ENCODE results near the gene TUB. TPM values are rescaled to one million over a fixed set of nuclear protein-coding genes. Genes with fewer than 3 reads are reported as not detected.

Gene TUB
- total and polyA plus RNA-seq, 2 of the 8 experiments (the other 6 are each of a cell fraction or from before 2014, with no cell fraction given): 15.3 to 31.3 TPM

GRCh38 chr11:8071616-8072581 lies 9.1 kb upstream of the TUB start:
- H3K36me3 ChIP-seq (ENCODE audit: control insufficient read depth in 2 of 4, insufficient read depth in 4 of 4, low read length in 3 of 4): no peaks in the 10 kb centered on the region
- no peak overlapping the region for H3K56ac ChIP-seq (replicated peaks; ENCODE audit: insufficient read length, low read depth, low read length)
- peak overlapping the region; percentile 34 to 52 for H3K4me2 ChIP-seq (ENCODE audit: insufficient read depth in 1 of 2, low read depth in 2 of 2, low read length in 2 of 2)
- H4K8ac ChIP-seq (ENCODE audit: extremely low read depth, insufficient read depth, low read length): no peak overlapping the region
- H3K27ac ChIP-seq (ENCODE audit: low read depth, low read length): no peak overlapping the region
- H3K9ac ChIP-seq (replicated peaks in 1 of 4; ENCODE audit: extremely low read depth in 1 of 4, low read depth in 3 of 4, low read length in 3 of 4): no peak overlapping the region
- H2AK5ac ChIP-seq (ENCODE audit: low read depth, low read length): no peak overlapping the region
- no peak overlapping the region for H3K4ac ChIP-seq (replicated peaks; ENCODE audit: insufficient read length, low read depth, low read length)
- H3K23ac ChIP-seq (ENCODE audit: insufficient read length): no peak overlapping the region
- POLR2A ChIA-PET (ENCODE audit: partially characterized antibody): interaction anchor here (0.8 to 2.1 kb wide), 4 partner anchors 9 to 83 kb away, joined by 3 to 4 read pairs (median 4); partner anchors contain the start of gene TUB
- no peak overlapping the region for H2BK120ac ChIP-seq (replicated peaks; ENCODE audit: low read depth, low read length)
- no peak overlapping the region; a peak in 1 of 8 replicates for H3K4me3 ChIP-seq (ENCODE audit: extremely low read depth in 1 of 4, insufficient read depth in 2 of 4, low read depth in 3 of 4, low read length in 4 of 4)
- H2BK12ac ChIP-seq (ENCODE audit: low read depth, low read length): peak overlapping the region; percentile 22; the same call in 1 of the 2 replicates
- no peaks in the 10 kb centered on the region for H4K20me1 ChIP-seq (replicated peaks in 1 of 2; ENCODE audit: control insufficient read depth in 1 of 2, insufficient read depth in 2 of 2, low read length in 2 of 2)
- no peak overlapping the region for H4K5ac ChIP-seq (ENCODE audit: insufficient read length, low read depth, low read length)
- TF ChIP-seq JUND (IDR thresholded peaks at IDR 0.05; ENCODE audit: low read length): no peak
- TF ChIP-seq CHD2 (IDR thresholded peaks at IDR 0.05; ENCODE audit: low read length): no peak
- TF ChIP-seq CHD1 (IDR thresholded peaks at IDR 0.05; ENCODE audit: low read depth, low read length): no peak
- TF ChIP-seq NANOG (IDR thresholded peaks at IDR 0.05; ENCODE audit: insufficient read depth, low read depth, low read length, poor library complexity, severe bottlenecking): peak; percentile 92
- TF ChIP-seq SP2 (IDR thresholded peaks at IDR 0.05; ENCODE audit: low read length): no peak
- TF ChIP-seq EZH2 (IDR thresholded peaks at IDR 0.05; ENCODE audit: low read depth, low read length, severe bottlenecking): no peak
- no peak for TF ChIP-seq RXRA (IDR thresholded peaks at IDR 0.05; ENCODE audit: insufficient read depth, low read depth, low read length)
- TF ChIP-seq CBX5 (IDR thresholded peaks at IDR 0.05; ENCODE audit: low read depth, low read length): no peak
- peaks cover 2 to 17% (median 7%) of the 10 kb centered on the region in 4 experiments for H3K4me1 ChIP-seq (replicated peaks in 1 of 4; ENCODE audit: control insufficient read depth in 3 of 4, insufficient read depth in 4 of 4, low read length in 3 of 4)
- peak overlapping the region; percentile 17; the same call in 1 of the 2 replicates for H2BK5ac ChIP-seq (ENCODE audit: low read depth, low read length)
- FAIRE-seq (no peak), DNase-seq (ENCODE audit: low read depth in 1 of 2, low spot score in 2 of 2) (no peak)
- H3K9me3 ChIP-seq (ENCODE audit: insufficient read depth in 2 of 2, low read depth in 1 of 2, low read length in 1 of 2): no peaks in the 10 kb centered on the region
- 58% methylated on average over 16 of the region's 18 CpGs; no CpG with 5 or more reads in 1 of the 2 experiments for WGBS, 2 experiments (ENCODE audit: extremely low coverage in 1 of 2, insufficient coverage in 1 of 2, insufficient read length in 1 of 2, insufficient replicate concordance in 2 of 2, low coverage in 1 of 2, low lambda C conversion rate in 2 of 2, missing lambda C conversion rate in 1 of 2)
- H2AFZ ChIP-seq (ENCODE audit: low read length): no peak overlapping the region
- H2BK15ac ChIP-seq (ENCODE audit: low read length): peak overlapping the region; percentile 20; the same call in 1 of the 2 replicates
- H3K79me1 ChIP-seq (ENCODE audit: low read depth, low read length): no peaks in the 10 kb centered on the region
- H3K23me2 ChIP-seq (ENCODE audit: low read depth, low read length): no peaks in the 10 kb centered on the region
- CTCF ChIA-PET (ENCODE audit: partially characterized antibody): interaction anchor here (0.7 to 5.1 kb wide), 18 partner anchors 10 to 179 kb away, joined by 3 to 99 read pairs (median 4); no protein-coding TSS in a partner anchor
- H3K79me2 ChIP-seq (ENCODE audit: control insufficient read depth in 1 of 2, insufficient read depth in 2 of 2, low read length in 2 of 2): no peaks in the 10 kb centered on the region
- H3K14ac ChIP-seq (ENCODE audit: insufficient read length): no peak overlapping the region
- H4K91ac ChIP-seq (replicated peaks; ENCODE audit: insufficient read length, low read length): no peak overlapping the region
- H3K18ac ChIP-seq (ENCODE audit: extremely low read depth, low read length): peak overlapping the region; percentile 21; the same call in 1 of the 2 replicates
- H2BK20ac ChIP-seq (ENCODE audit: low read length): no peak overlapping the region
- H3K27me3 ChIP-seq (replicated peaks in 1 of 4; ENCODE audit: control insufficient read depth in 3 of 4, extremely low read depth in 1 of 4, insufficient read depth in 3 of 4, low read length in 3 of 4): no peaks in the 10 kb centered on the region; a peak in 2 of 7 replicates
